Transverse colon (tissue), 4 donors: Measurements from ENCODE around the gene PNMA8B.

Source experiments
- EP300 ChIP-seq: sonication (generic); formaldehyde crosslinking; IDR thresholded peaks from one replicate; pipeline ENCODE4 v1.6.1; 2017; ENCODE audit warnings: antibody characterized with exemption, low read depth
- POLR2A ChIP-seq: fragments of 450-650 bp; IDR thresholded peaks from one replicate; pipeline ENCODE4 v1.6.1; 2016; ENCODE audit warnings: antibody characterized with exemption, mild to moderate bottlenecking, moderate library complexity
- POLR2AphosphoS5 ChIP-seq, 3 donors: sonication (generic); formaldehyde crosslinking; IDR thresholded peaks; one replicate each; pipeline ENCODE4 v1.6.1; 2016; ENCODE audit warnings: antibody characterized with exemption in 3 of 3
- TF ChIP-seq, protein P1 (sequence below), 5 experiments: fragments of 200-600 bp in 3 of 5; fragments of 450-650 bp in 2 of 5; sonication (generic) in 3 of 5; IDR thresholded peaks; 1 replicate in 2 of 5; 2 replicates in 3 of 5; pipeline ENCODE4 v1.5.1; 2016 to 2017; ENCODE audit warnings: antibody characterized with exemption in 5 of 5, inconsistent platforms in 3 of 5, mild to moderate bottlenecking in 2 of 5, moderate library complexity in 1 of 5

DNA sequence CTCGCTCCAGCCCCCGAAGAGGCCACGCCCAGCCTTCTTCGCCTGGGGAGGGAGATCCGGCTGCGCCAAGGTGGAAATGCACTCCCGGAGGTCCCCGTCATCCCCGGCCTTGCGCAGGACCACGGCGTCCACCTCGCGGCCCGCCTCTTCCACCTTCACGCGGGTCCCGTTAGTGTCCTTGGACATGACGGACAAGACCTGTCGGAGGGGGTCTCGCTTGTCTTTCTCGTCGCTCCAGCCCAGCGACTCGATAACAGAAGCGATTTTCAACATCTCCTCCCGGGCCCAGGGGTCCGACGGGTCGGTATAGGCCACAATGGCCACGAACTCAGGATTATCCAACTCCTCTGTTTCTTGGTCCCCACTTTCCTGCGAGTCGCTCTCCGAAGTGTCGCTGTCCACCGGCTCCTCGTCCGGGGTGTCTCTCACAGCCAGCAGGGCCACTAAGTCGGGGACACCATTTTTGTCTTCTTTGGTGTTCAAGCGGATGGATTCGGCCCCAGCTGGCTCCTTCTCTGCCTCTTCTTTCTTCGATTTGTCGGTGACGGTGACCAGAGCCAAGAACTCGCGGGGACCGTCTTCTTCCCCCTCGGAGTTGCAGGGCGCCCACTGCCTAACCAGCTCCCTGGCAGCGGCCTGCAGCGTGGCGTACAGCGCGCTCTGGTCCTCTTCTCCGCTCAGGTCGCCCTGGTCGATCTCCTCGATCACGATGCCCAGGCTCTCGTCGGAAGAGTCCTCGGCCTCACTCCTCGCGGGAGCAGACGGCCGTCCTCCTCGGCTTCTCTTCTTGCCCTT, 1.3 kb downstream of the PNMA8B start:
- TF ChIP-seq POLR2A (no peak), EP300 (no peak), POLR2AphosphoS5 (IDR thresholded peaks at IDR 0.05) (no peak)
- TF ChIP-seq, protein P1, sequence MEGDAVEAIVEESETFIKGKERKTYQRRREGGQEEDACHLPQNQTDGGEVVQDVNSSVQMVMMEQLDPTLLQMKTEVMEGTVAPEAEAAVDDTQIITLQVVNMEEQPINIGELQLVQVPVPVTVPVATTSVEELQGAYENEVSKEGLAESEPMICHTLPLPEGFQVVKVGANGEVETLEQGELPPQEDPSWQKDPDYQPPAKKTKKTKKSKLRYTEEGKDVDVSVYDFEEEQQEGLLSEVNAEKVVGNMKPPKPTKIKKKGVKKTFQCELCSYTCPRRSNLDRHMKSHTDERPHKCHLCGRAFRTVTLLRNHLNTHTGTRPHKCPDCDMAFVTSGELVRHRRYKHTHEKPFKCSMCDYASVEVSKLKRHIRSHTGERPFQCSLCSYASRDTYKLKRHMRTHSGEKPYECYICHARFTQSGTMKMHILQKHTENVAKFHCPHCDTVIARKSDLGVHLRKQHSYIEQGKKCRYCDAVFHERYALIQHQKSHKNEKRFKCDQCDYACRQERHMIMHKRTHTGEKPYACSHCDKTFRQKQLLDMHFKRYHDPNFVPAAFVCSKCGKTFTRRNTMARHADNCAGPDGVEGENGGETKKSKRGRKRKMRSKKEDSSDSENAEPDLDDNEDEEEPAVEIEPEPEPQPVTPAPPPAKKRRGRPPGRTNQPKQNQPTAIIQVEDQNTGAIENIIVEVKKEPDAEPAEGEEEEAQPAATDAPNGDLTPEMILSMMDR (IDR thresholded peaks at IDR 0.05) = no peak
